Smooth muscle cell (in vitro differentiated cells): ENCODE results near the gene CMIP. TPM values are rescaled to one million over a fixed set of nuclear protein-coding genes. Genes with fewer than 3 reads are reported as not detected.

Experiments used
- DNase-seq: peaks from one replicate; lab custom pipeline; 2025; ENCODE audit not compliant: unreplicated experiment; lab: John Stamatoyannopoulos, UW
- H2AFZ ChIP-seq: fragments of 200-600 bp; sonication (generic); 2 replicates; pipeline ENCODE4 v1.6.0; 2016; ENCODE audit warnings: antibody characterized with exemption, low read depth, mild to moderate bottlenecking
- H3F3A ChIP-seq: fragments of 200-600 bp; sonication (generic); 2 replicates; pipeline ENCODE4 v1.6.0; 2017; ENCODE audit warnings: antibody characterized with exemption, low read depth
- H3K27ac ChIP-seq: fragments of 200-600 bp; sonication (generic); 2 replicates; pipeline ENCODE4 v1.5.1; 2016; ENCODE audit warnings: low read depth, mild to moderate bottlenecking
- H3K27me3 ChIP-seq: fragments of 200-600 bp; sonication (generic); 2 replicates; pipeline ENCODE4 v1.6.1; 2016; ENCODE audit warnings: low read depth, mild to moderate bottlenecking
- H3K36me3 ChIP-seq: fragments of 200-600 bp; sonication (generic); 2 replicates; pipeline ENCODE4 v1.5.1; 2016; ENCODE audit warnings: low read depth
- H3K4me1 ChIP-seq: fragments of 200-600 bp; sonication (generic); 2 replicates; pipeline ENCODE4 v1.5.1; 2016; ENCODE audit warnings: low read depth
- H3K4me2 ChIP-seq: fragments of 200-600 bp; sonication (generic); 2 replicates; pipeline ENCODE4 v1.6.0; 2016; ENCODE audit warnings: mild to moderate bottlenecking
- H3K4me3 ChIP-seq: fragments of 200-600 bp; sonication (generic); 2 replicates; pipeline ENCODE4 v1.5.1; 2016; ENCODE audit warnings: mild to moderate bottlenecking
- H3K79me2 ChIP-seq: fragments of 200-600 bp; sonication (generic); 2 replicates; pipeline ENCODE4 v1.6.0; 2016; ENCODE audit warnings: low read depth, mild to moderate bottlenecking
- H3K9ac ChIP-seq: fragments of 200-600 bp; sonication (generic); 2 replicates; pipeline ENCODE4 v1.6.0; 2016; ENCODE audit warnings: low read depth
- H3K9me3 ChIP-seq: fragments of 200-600 bp; sonication (generic); replicated peaks from 2 replicates; pipeline ENCODE4 v1.5.1; 2016; ENCODE audit warnings: low read depth
- H4K20me1 ChIP-seq: fragments of 200-600 bp; sonication (generic); 2 replicates; pipeline ENCODE4 v1.6.0; 2016; ENCODE audit warnings: low read depth
- WGBS: methylation state at CpG from one replicate; pipeline ENCODE4 v1.1.7; 2016; ENCODE audit warnings: low lambda C conversion rate; 5-methylcytosine and 5-hydroxymethylcytosine counted together
- polyA plus RNA-seq: library from polyadenylated mRNA; unstranded; fragments of >200 nt; fragmentation: Nextera tagmentation; extraction: Ambion mirVana; gene quantifications from 2 replicates; pipeline ENCODE4 v1.2.1, GENCODE V29; 2016
- total RNA-seq: library from RNA; depleted of rRNA; stranded (reverse); fragments of >200 nt; gene quantifications from 2 replicates; pipeline ENCODE4 v1.2.3, GENCODE V29; 2014
- TF ChIP-seq, protein P1 (sequence below): fragments of 200-600 bp; sonication (generic); IDR thresholded peaks from 2 replicates; pipeline ENCODE4 v1.5.1; 2017; ENCODE audit warnings: borderline replicate concordance, mild to moderate bottlenecking, antibody characterized with exemption; ENCODE audit not compliant: insufficient read depth, poor library complexity, severe bottlenecking

The CMIP gene
- total and polyA plus RNA-seq, 2 experiments from 2014 or later = 2.5 to 44.5 TPM

DNA sequence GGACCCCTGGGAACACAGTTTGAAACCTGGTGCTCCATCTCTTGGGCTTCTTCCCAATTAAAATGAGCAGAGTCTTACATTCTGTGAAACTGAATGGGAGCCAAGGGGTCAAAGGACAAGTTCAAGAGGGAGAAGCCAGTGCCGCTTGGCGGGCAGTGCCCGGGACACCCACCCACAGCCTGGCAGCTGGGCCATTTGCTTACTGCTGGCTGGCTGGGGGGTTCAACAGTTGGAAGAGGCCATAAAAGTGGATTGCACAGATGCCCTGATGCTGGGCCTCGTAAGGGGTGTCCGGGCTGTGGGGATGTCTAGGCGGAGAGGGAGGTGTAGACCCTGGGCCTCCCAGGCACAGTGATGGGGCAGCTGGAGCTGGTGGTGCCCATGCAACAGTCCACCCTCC, 52.1 kb downstream of the CMIP start:
- Histone ChIP-seq H3K79me2 (peaks cover 80% of the 10 kb centered on the region), H3K27ac (no peak overlapping the region), H3K4me3 (no peak overlapping the region), H2AFZ (no peak overlapping the region), H3F3A (peaks cover 10% of the 10 kb centered on the region), H3K9me3 (no peaks in the 10 kb centered on the region), H3K4me1 (no peaks in the 10 kb centered on the region), H3K9ac (no peak overlapping the region), H3K4me2 (no peak overlapping the region), H4K20me1 (peaks cover 98% of the 10 kb centered on the region), H3K36me3 (no peaks in the 10 kb centered on the region), H3K27me3 (no peaks in the 10 kb centered on the region)
- TF ChIP-seq, protein P1, sequence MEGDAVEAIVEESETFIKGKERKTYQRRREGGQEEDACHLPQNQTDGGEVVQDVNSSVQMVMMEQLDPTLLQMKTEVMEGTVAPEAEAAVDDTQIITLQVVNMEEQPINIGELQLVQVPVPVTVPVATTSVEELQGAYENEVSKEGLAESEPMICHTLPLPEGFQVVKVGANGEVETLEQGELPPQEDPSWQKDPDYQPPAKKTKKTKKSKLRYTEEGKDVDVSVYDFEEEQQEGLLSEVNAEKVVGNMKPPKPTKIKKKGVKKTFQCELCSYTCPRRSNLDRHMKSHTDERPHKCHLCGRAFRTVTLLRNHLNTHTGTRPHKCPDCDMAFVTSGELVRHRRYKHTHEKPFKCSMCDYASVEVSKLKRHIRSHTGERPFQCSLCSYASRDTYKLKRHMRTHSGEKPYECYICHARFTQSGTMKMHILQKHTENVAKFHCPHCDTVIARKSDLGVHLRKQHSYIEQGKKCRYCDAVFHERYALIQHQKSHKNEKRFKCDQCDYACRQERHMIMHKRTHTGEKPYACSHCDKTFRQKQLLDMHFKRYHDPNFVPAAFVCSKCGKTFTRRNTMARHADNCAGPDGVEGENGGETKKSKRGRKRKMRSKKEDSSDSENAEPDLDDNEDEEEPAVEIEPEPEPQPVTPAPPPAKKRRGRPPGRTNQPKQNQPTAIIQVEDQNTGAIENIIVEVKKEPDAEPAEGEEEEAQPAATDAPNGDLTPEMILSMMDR = no peak
- WGBS = 94% methylated on average over 6 of the region's 6 CpGs
- DNase-seq = no peak

DNA sequence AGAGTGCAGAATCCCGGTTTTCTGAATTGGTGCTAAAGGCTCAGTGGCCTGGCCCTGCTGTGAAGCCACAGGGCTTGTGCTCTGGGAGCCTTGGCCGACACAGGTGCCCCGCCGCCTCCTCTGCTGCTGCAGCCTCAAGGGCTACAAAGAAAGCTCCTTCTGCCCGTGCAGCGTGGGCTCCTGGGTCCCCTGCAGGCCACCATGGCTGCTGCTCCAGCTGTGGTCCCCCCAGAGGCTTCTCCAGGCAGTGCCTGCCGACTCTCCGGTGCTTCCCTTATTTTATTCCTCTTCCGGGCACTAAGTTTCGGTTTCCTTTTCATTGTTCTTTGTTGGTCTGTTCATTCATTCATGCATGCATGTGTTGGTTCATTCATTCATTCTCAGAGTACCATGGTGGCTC, 53.1 kb downstream of the CMIP start:
- Histone ChIP-seq H3K27ac (no peak overlapping the region), H3K36me3 (no peaks in the 10 kb centered on the region), H2AFZ (no peak overlapping the region), H3K27me3 (no peaks in the 10 kb centered on the region), H3K4me3 (no peak overlapping the region), H4K20me1 (peaks cover 98% of the 10 kb centered on the region), H3K79me2 (peaks cover 78% of the 10 kb centered on the region), H3F3A (peaks cover 18% of the 10 kb centered on the region), H3K4me1 (no peaks in the 10 kb centered on the region), H3K9ac (no peak overlapping the region), H3K9me3 (no peaks in the 10 kb centered on the region), H3K4me2 (no peak overlapping the region)
- WGBS = 91% methylated on average over 10 of the region's 10 CpGs
- TF ChIP-seq, protein P1 = no peak
- DNase-seq = no peak

DNA sequence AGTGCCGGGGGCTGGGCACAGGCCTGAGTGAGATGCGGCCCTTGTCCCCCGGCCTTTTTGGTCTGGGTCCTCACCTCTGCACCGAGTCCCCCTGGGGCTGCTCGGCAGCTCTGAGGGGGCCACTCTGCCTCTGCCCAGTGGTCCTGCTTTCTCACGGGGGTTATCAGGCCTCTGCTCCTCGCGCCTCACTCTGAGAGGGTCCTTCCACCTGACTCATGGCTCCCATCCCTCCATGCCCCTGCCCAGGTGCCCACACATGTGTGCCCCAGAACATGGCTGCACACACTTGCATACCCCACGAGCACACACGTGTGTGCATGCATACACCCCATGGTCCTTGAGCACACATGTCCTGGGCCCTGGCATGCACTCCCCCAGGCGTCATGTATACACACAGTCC, 53.7 kb downstream of the CMIP start:
- H3K27ac ChIP-seq = no peak overlapping the region
- peaks cover 77% of the 10 kb centered on the region for H3K79me2 ChIP-seq
- peaks cover 18% of the 10 kb centered on the region for H3F3A ChIP-seq
- H3K4me2 ChIP-seq = no peak overlapping the region
- TF ChIP-seq, protein P1 = no peak
- H3K4me3 ChIP-seq = no peak overlapping the region
- no peaks in the 10 kb centered on the region for H3K9me3 ChIP-seq
- no peak overlapping the region for H3K9ac ChIP-seq
- no peaks in the 10 kb centered on the region for H3K36me3 ChIP-seq
- peaks cover 98% of the 10 kb centered on the region for H4K20me1 ChIP-seq
- DNase-seq = no peak
- WGBS = 88% methylated on average over 11 of the region's 11 CpGs
- H3K27me3 ChIP-seq = no peaks in the 10 kb centered on the region
- no peak overlapping the region for H2AFZ ChIP-seq
- no peaks in the 10 kb centered on the region for H3K4me1 ChIP-seq

DNA sequence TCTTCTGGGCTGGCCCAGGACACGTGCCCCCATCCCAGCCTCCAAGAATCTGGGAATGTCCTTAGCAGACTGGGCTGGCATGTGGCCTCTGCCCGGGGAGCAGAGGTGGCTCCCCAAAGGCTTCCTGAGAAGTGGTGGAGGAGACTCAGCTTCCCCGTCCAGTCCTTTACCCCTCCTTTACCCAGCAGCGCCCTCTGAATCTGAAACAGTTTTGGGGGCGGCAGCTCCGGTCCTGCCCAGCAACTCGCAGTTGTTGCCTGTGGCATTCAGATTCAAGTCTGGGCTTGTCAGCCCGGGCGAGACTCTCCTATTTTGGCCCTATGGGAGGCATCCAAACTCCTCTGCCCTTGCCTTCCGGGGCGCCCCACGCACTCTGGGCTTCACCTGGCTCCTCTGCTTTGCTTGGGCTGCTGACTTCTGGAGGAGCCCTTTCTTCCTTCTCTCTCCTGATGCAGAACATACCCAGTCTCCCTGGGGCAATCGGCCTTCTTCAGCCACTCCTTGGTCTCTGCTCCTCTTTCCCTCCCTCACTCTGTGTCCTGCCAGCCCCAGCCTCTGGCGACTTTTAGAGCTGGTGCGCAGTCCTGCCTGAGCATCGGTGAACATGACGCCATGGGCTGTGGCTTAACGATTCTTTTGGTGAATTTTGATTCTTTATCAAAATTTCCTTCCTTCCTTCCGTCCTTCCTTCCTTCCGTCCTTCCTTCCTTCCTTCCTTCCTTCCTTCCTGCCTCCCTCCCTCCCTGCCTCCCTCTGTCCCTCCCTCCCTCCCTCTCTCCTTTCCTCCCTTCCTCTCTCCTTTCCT, 55.2 kb downstream of the CMIP start:
- WGBS = 79% methylated on average over 20 of the region's 20 CpGs
- no peaks in the 10 kb centered on the region for H3K27me3 ChIP-seq
- H3K79me2 ChIP-seq = peaks cover 81% of the 10 kb centered on the region
- H2AFZ ChIP-seq = no peak overlapping the region
- TF ChIP-seq, protein P1 = no peak
- no peaks in the 10 kb centered on the region for H3K9me3 ChIP-seq
- no peak overlapping the region for H3K9ac ChIP-seq
- H3K4me1 ChIP-seq = no peaks in the 10 kb centered on the region
- no peak overlapping the region for H3K4me3 ChIP-seq
- no peak overlapping the region for H3K27ac ChIP-seq
- H3K4me2 ChIP-seq = no peak overlapping the region
- no peaks in the 10 kb centered on the region for H3K36me3 ChIP-seq
- no peak for DNase-seq
- H3F3A ChIP-seq = peaks cover 17% of the 10 kb centered on the region
- peaks cover 98% of the 10 kb centered on the region for H4K20me1 ChIP-seq
